HG03045 (cell line): ENCODE data around the gene EZR.

Experiments used
- ATAC-seq: cut with Tn5 transposase; IDR thresholded peaks from one replicate; pipeline ENCODE4 v1.9.1; 2021; ENCODE audit warnings: mild to moderate bottlenecking, moderate library complexity; ENCODE audit not compliant: unreplicated experiment

The EZR gene

GRCh38 chr6:158780246-158780884 is 38.8 kb downstream of the EZR start:
- ATAC-seq = no peak

GRCh38 chr6:158778005-158778527 is 41.1 kb downstream of the EZR start:
- ATAC-seq = no peak

GRCh38 chr6:158777510-158777909 is 41.7 kb downstream of the EZR start:
- no peak for ATAC-seq

- ATAC-seq = no peak
Measured at GRCh38 chr6:158776737-158777136, 42.4 kb downstream of the EZR start.

GRCh38 chr6:158775832-158776231 is 43.3 kb downstream of the EZR start:
- ATAC-seq = no peak

GRCh38 chr6:158774717-158775449 is 44.3 kb downstream of the EZR start:
- no peak for ATAC-seq

- ATAC-seq = no peak
Measured at GRCh38 chr6:158773581-158774449, 45.4 kb downstream of the EZR start.

GRCh38 chr6:158772851-158773371 is 46.3 kb downstream of the EZR start:
- ATAC-seq = no peak

GRCh38 chr6:158772172-158772571 is 47.0 kb downstream of the EZR start:
- no peak for ATAC-seq

- ATAC-seq = no peak
Measured at GRCh38 chr6:158771399-158772152, 47.6 kb downstream of the EZR start.

GRCh38 chr6:158770533-158771330 is 48.4 kb downstream of the EZR start:
- ATAC-seq = no peak

- ATAC-seq = no peak
Measured at GRCh38 chr6:158769771-158770432, 49.3 kb downstream of the EZR start.

- ATAC-seq = no peak
Measured at GRCh38 chr6:158769234-158769770, 49.9 kb downstream of the EZR start.

GRCh38 chr6:158768436-158768835 is 50.7 kb downstream of the EZR start:
- ATAC-seq = no peak

GRCh38 chr6:158767709-158768108 is 51.5 kb downstream of the EZR start:
- no peak for ATAC-seq

GRCh38 chr6:158766621-158767455 is 52.3 kb downstream of the EZR start:
- no peak for ATAC-seq

- no peak for ATAC-seq
Measured at GRCh38 chr6:158765499-158766068, 53.6 kb downstream of the EZR start.

GRCh38 chr6:158764926-158765325 is 54.2 kb downstream of the EZR start:
- ATAC-seq = no peak
